ENCODE measurements around the gene CNTN2.

The CNTN2 gene

GRCh38 chr1:205061665-205062069 is 18.7 kb downstream of the CNTN2 start:
- Histone ChIP-seq H2AFZ (ENCODE audit: low read depth, low read length) (peak overlapping the region; percentile 76; the same call in 1 of the 2 replicates), H3K36me3 (ENCODE audit: insufficient read depth, low read length) (no peaks in the 10 kb centered on the region)

GRCh38 chr1:205062319-205062718 is 19.3 kb downstream of the CNTN2 start:
- DNase-seq (no peak), ATAC-seq (ENCODE audit: insufficient read depth, low read depth) (no peak)
- Histone ChIP-seq H3K9ac (ENCODE audit: low read depth, low read length) (no peak overlapping the region), H4K20me1 (ENCODE audit: insufficient read depth, low read length) (no peaks in the 10 kb centered on the region; the same call in 1 of the 2 replicates), H3K4me3 (ENCODE audit: low read depth in 1 of 2, low read length in 2 of 2) (no peak overlapping the region), H3K4me1 (ENCODE audit: insufficient read depth, low read length) (peaks cover 4% of the 10 kb centered on the region), H3K9me3 (ENCODE audit: insufficient read depth, low read length, severe bottlenecking) (no peaks in the 10 kb centered on the region), H3K36me3 (ENCODE audit: insufficient read depth, low read length) (no peaks in the 10 kb centered on the region), H2AFZ (ENCODE audit: low read depth, low read length) (no peak overlapping the region), H3K27ac (ENCODE audit: low read length) (no peak overlapping the region), H3K4me2 (ENCODE audit: insufficient read depth, low read length) (no peak overlapping the region), H3K27me3 (ENCODE audit: insufficient read depth, low read length, poor library complexity) (no peaks in the 10 kb centered on the region), H3K79me2 (ENCODE audit: insufficient read depth, low read length) (no peaks in the 10 kb centered on the region)
- no peak for TF ChIP-seq CTCF (IDR thresholded peaks at IDR 0.05; ENCODE audit: borderline replicate concordance, extremely low read depth, low read length, poor library complexity, severe bottlenecking)
- TF ChIP-seq EZH2 (IDR thresholded peaks at IDR 0.05; ENCODE audit: borderline replicate concordance, low read depth, low read length, severe bottlenecking), result no peak

More at GRCh38 chr1:205061665-205062069, 18.7 kb downstream of the CNTN2 start:
- TF ChIP-seq CTCF (IDR thresholded peaks at IDR 0.05; ENCODE audit: borderline replicate concordance, extremely low read depth, low read length, poor library complexity, severe bottlenecking) (peak; percentile 95), EZH2 (IDR thresholded peaks at IDR 0.05; ENCODE audit: borderline replicate concordance, low read depth, low read length, severe bottlenecking) (no peak)
- H4K20me1 ChIP-seq (ENCODE audit: insufficient read depth, low read length), result peaks cover under 1% of the 10 kb centered on the region
- no peaks in the 10 kb centered on the region for H3K79me2 ChIP-seq (ENCODE audit: insufficient read depth, low read length)
- no peak overlapping the region for H3K4me3 ChIP-seq (ENCODE audit: low read depth in 1 of 2, low read length in 2 of 2)
- H3K4me2 ChIP-seq (ENCODE audit: insufficient read depth, low read length), result no peak overlapping the region
- H3K27me3 ChIP-seq (ENCODE audit: insufficient read depth, low read length, poor library complexity), result no peaks in the 10 kb centered on the region
- no peak overlapping the region for H3K9ac ChIP-seq (ENCODE audit: low read depth, low read length)
- no peak overlapping the region for H3K27ac ChIP-seq (ENCODE audit: low read length)
- H3K4me1 ChIP-seq (ENCODE audit: insufficient read depth, low read length), result peaks cover 4% of the 10 kb centered on the region
- DNase-seq, result peak; percentile 81
- H3K9me3 ChIP-seq (ENCODE audit: insufficient read depth, low read length, severe bottlenecking), result no peaks in the 10 kb centered on the region
- ATAC-seq (ENCODE audit: insufficient read depth, low read depth), result peak; percentile 91

- Histone ChIP-seq H3K4me3 (ENCODE audit: low read depth in 1 of 2, low read length in 2 of 2) (no peak overlapping the region), H3K36me3 (ENCODE audit: insufficient read depth, low read length) (no peaks in the 10 kb centered on the region), H2AFZ (ENCODE audit: low read depth, low read length) (no peak overlapping the region)
These were observed 19.9 kb downstream of the CNTN2 start for GRCh38 chr1:205062895-205063294.

More at GRCh38 chr1:205062895-205063294, 19.9 kb downstream of the CNTN2 start:
- H3K79me2 ChIP-seq (ENCODE audit: insufficient read depth, low read length), result no peaks in the 10 kb centered on the region
- no peaks in the 10 kb centered on the region for H3K27me3 ChIP-seq (ENCODE audit: insufficient read depth, low read length, poor library complexity)
- no peaks in the 10 kb centered on the region for H3K9me3 ChIP-seq (ENCODE audit: insufficient read depth, low read length, severe bottlenecking)
- H3K4me1 ChIP-seq (ENCODE audit: insufficient read depth, low read length), result peaks cover 4% of the 10 kb centered on the region
- no peak for TF ChIP-seq EZH2 (IDR thresholded peaks at IDR 0.05; ENCODE audit: borderline replicate concordance, low read depth, low read length, severe bottlenecking)
- TF ChIP-seq CTCF (IDR thresholded peaks at IDR 0.05; ENCODE audit: borderline replicate concordance, extremely low read depth, low read length, poor library complexity, severe bottlenecking), result no peak
- no peak for DNase-seq
- H3K27ac ChIP-seq (ENCODE audit: low read length), result no peak overlapping the region
- no peak overlapping the region for H3K9ac ChIP-seq (ENCODE audit: low read depth, low read length)
- ATAC-seq (ENCODE audit: insufficient read depth, low read depth), result no peak
- no peak overlapping the region for H3K4me2 ChIP-seq (ENCODE audit: insufficient read depth, low read length)
- no peaks in the 10 kb centered on the region; the same call in 1 of the 2 replicates for H4K20me1 ChIP-seq (ENCODE audit: insufficient read depth, low read length)
